ENCODE data around the gene DNAAF3.
A peak's percentile ranks its signal among the peaks of the same experiment; 100 is the strongest.

The DNAAF3 gene

GRCh38 chr19:55115446-55116065 lies 50.9 kb downstream of the DNAAF3 start:
- Histone ChIP-seq H4K91ac (ENCODE audit: low read length) (peak overlapping the region; percentile 53), H3K4me1 (ENCODE audit: control insufficient read depth, insufficient read depth, low read depth, low read length) (peaks cover 52% of the 10 kb centered on the region), H3K4me3 (ENCODE audit: insufficient read depth in 1 of 2, low read depth in 1 of 2, low read length in 2 of 2) (peak overlapping the region; percentile 73 to 99), H2BK5ac (ENCODE audit: low read depth, low read length, poor library complexity, severe bottlenecking) (no peak overlapping the region), H3K36me3 (ENCODE audit: control insufficient read depth in 1 of 2, insufficient read depth in 2 of 2, low read depth in 1 of 2, low read length in 2 of 2) (peaks cover 10 to 31% of the 10 kb centered on the region in 2 experiments), H3K27ac (ENCODE audit: low read length, poor library complexity, severe bottlenecking) (no peak overlapping the region), H3K18ac (ENCODE audit: low read depth in 1 of 2, low read length in 2 of 2) (no peak overlapping the region), H3K9me3 (ENCODE audit: control insufficient read depth, low read length) (no peaks in the 10 kb centered on the region), H2AFZ (ENCODE audit: low read depth, low read length) (no peak overlapping the region), H3K27me3 (ENCODE audit: control insufficient read depth in 1 of 2, insufficient read depth in 1 of 2, low read length in 2 of 2) (no peaks in the 10 kb centered on the region), H3K23ac (ENCODE audit: low read length in 2 of 2) (no peak overlapping the region), H3K79me1 (replicated peaks; ENCODE audit: low read length, poor library complexity, severe bottlenecking) (peaks cover 20% of the 10 kb centered on the region), H2BK120ac (ENCODE audit: low read depth, low read length) (no peak overlapping the region), H2BK12ac (ENCODE audit: low read length in 2 of 2) (no peak overlapping the region), H3K4me2 (ENCODE audit: low read length, poor library complexity, severe bottlenecking) (peak overlapping the region; percentile 90), H4K8ac (ENCODE audit: low read length) (no peak overlapping the region), H3K4ac (ENCODE audit: low read depth in 1 of 2, low read length in 2 of 2) (peak overlapping the region in 1 of 2 experiments; percentile 21), H3K9ac (ENCODE audit: low read length) (peak overlapping the region; percentile 100), H3K14ac (ENCODE audit: low read length in 2 of 2) (no peak overlapping the region), H2BK15ac (ENCODE audit: low read depth, poor library complexity, severe bottlenecking) (no peak overlapping the region), H2AK5ac (ENCODE audit: low read length, severe bottlenecking) (peak overlapping the region; percentile 27)
- peak; percentile 47 for DNase-seq
- 62% methylated on average over 7 of the region's 13 CpGs for WGBS

DNA sequence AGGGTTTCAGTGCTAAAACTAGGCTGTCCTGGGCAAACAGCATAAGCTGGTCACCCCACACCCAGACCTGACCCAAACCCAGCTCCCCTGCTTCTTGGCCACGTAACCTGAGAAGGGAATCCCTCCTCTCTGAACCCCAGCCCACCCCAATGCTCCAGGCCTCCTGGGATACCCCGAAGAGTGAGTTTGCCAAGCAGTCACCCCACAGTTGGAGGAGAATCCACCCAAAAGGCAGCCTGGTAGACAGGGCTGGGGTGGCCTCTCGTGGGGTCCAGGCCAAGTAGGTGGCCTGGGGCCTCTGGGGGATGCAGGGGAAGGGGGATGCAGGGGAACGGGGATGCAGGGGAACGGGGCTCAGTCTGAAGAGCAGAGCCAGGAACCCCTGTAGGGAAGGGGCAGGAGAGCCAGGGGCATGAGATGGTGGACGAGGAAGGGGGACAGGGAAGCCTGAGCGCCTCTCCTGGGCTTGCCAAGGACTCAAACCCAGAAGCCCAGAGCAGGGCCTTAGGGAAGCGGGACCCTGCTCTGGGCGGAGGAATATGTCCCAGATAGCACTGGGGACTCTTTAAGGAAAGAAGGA lies 51.8 kb downstream of the DNAAF3 start:
- Histone ChIP-seq H4K91ac (ENCODE audit: low read length) (no peak overlapping the region), H2AK5ac (ENCODE audit: low read length, severe bottlenecking) (peak overlapping the region; percentile 41), H4K8ac (ENCODE audit: low read length) (no peak overlapping the region), H3K4ac (ENCODE audit: low read depth in 1 of 2, low read length in 2 of 2) (no peak overlapping the region), H2BK5ac (ENCODE audit: low read depth, low read length, poor library complexity, severe bottlenecking) (no peak overlapping the region), H2BK12ac (ENCODE audit: low read length in 2 of 2) (no peak overlapping the region), H3K4me3 (ENCODE audit: insufficient read depth in 1 of 2, low read depth in 1 of 2, low read length in 2 of 2) (peak overlapping the region in 1 of 2 experiments; percentile 47), H3K36me3 (ENCODE audit: control insufficient read depth in 1 of 2, insufficient read depth in 2 of 2, low read depth in 1 of 2, low read length in 2 of 2) (peaks cover 18 to 40% of the 10 kb centered on the region in 2 experiments), H3K18ac (ENCODE audit: low read depth in 1 of 2, low read length in 2 of 2) (no peak overlapping the region), H3K23ac (ENCODE audit: low read length in 2 of 2) (no peak overlapping the region), H2AFZ (ENCODE audit: low read depth, low read length) (no peak overlapping the region), H2BK15ac (ENCODE audit: low read depth, poor library complexity, severe bottlenecking) (no peak overlapping the region), H3K9me3 (ENCODE audit: control insufficient read depth, low read length) (no peaks in the 10 kb centered on the region), H3K9ac (ENCODE audit: low read length) (peak overlapping the region; percentile 100), H3K27me3 (ENCODE audit: control insufficient read depth in 1 of 2, insufficient read depth in 1 of 2, low read length in 2 of 2) (no peaks in the 10 kb centered on the region), H3K79me1 (replicated peaks; ENCODE audit: low read length, poor library complexity, severe bottlenecking) (peaks cover 26% of the 10 kb centered on the region), H3K27ac (ENCODE audit: low read length, poor library complexity, severe bottlenecking) (no peak overlapping the region), H3K14ac (ENCODE audit: low read length in 2 of 2) (no peak overlapping the region), H3K4me2 (ENCODE audit: low read length, poor library complexity, severe bottlenecking) (no peak overlapping the region), H2BK120ac (ENCODE audit: low read depth, low read length) (no peak overlapping the region), H3K4me1 (ENCODE audit: control insufficient read depth, insufficient read depth, low read depth, low read length) (peaks cover 52% of the 10 kb centered on the region)
- no peak for DNase-seq
- WGBS = 94% methylated on average over 8 of the region's 9 CpGs

DNA sequence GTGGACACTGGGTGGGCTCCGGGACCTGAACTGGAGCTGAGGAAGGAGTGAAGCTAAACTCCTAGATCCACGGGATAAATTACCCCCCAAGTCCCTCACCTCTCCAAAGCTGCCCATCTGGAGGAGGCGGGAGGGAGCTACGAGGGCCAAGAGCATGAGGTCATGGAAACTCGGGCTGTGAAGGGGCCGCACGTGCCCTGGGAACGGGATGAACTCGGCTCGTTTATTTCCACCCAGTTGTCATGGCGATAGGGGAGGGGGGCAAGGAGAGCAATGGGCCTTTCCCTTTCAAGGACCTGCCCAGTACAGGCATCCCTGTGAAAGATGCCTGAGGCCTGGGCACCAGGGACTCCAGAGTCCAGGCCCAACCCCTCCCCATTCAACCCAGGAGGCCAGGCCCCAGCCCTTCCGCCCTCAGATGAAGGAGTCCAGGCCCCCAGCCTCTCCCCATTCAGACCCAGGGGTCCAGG lies 52.8 kb downstream of the DNAAF3 start:
- H3K9me3 ChIP-seq (ENCODE audit: control insufficient read depth, low read length) = no peaks in the 10 kb centered on the region
- WGBS = 11% methylated on average over 8 of the region's 12 CpGs
- H2AFZ ChIP-seq (ENCODE audit: low read depth, low read length) = no peak overlapping the region
- peak overlapping the region; percentile 100 for H3K9ac ChIP-seq (ENCODE audit: low read length)
- DNase-seq = peak; percentile 99
- no peak overlapping the region for H3K23ac ChIP-seq (ENCODE audit: low read length in 2 of 2)
- H2BK12ac ChIP-seq (ENCODE audit: low read length in 2 of 2) = peak overlapping the region in 1 of 2 experiments; percentile 24
- peak overlapping the region; percentile 50 for H2AK5ac ChIP-seq (ENCODE audit: low read length, severe bottlenecking)
- peak overlapping the region; percentile 30 for H2BK15ac ChIP-seq (ENCODE audit: low read depth, poor library complexity, severe bottlenecking)
- H2BK120ac ChIP-seq (ENCODE audit: low read depth, low read length) = no peak overlapping the region
- H4K91ac ChIP-seq (ENCODE audit: low read length) = no peak overlapping the region
- no peaks in the 10 kb centered on the region for H3K27me3 ChIP-seq (ENCODE audit: control insufficient read depth in 1 of 2, insufficient read depth in 1 of 2, low read length in 2 of 2)
- H4K8ac ChIP-seq (ENCODE audit: low read length) = no peak overlapping the region
- peak overlapping the region; percentile 26 for H2BK5ac ChIP-seq (ENCODE audit: low read depth, low read length, poor library complexity, severe bottlenecking)
- H3K18ac ChIP-seq (ENCODE audit: low read depth in 1 of 2, low read length in 2 of 2) = peak overlapping the region in 1 of 2 experiments; percentile 33
- H3K4me2 ChIP-seq (ENCODE audit: low read length, poor library complexity, severe bottlenecking) = peak overlapping the region; percentile 39
- H3K4me1 ChIP-seq (ENCODE audit: control insufficient read depth, insufficient read depth, low read depth, low read length) = peaks cover 49% of the 10 kb centered on the region
- peaks cover 27 to 51% of the 10 kb centered on the region in 2 experiments for H3K36me3 ChIP-seq (ENCODE audit: control insufficient read depth in 1 of 2, insufficient read depth in 2 of 2, low read depth in 1 of 2, low read length in 2 of 2)
- H3K14ac ChIP-seq (ENCODE audit: low read length in 2 of 2) = no peak overlapping the region
- peaks cover 34% of the 10 kb centered on the region for H3K79me1 ChIP-seq (replicated peaks; ENCODE audit: low read length, poor library complexity, severe bottlenecking)
- H3K27ac ChIP-seq (ENCODE audit: low read length, poor library complexity, severe bottlenecking) = peak overlapping the region; percentile 75
- H3K4ac ChIP-seq (ENCODE audit: low read depth in 1 of 2, low read length in 2 of 2) = no peak overlapping the region
- H3K4me3 ChIP-seq (ENCODE audit: insufficient read depth in 1 of 2, low read depth in 1 of 2, low read length in 2 of 2) = no peak overlapping the region

DNA sequence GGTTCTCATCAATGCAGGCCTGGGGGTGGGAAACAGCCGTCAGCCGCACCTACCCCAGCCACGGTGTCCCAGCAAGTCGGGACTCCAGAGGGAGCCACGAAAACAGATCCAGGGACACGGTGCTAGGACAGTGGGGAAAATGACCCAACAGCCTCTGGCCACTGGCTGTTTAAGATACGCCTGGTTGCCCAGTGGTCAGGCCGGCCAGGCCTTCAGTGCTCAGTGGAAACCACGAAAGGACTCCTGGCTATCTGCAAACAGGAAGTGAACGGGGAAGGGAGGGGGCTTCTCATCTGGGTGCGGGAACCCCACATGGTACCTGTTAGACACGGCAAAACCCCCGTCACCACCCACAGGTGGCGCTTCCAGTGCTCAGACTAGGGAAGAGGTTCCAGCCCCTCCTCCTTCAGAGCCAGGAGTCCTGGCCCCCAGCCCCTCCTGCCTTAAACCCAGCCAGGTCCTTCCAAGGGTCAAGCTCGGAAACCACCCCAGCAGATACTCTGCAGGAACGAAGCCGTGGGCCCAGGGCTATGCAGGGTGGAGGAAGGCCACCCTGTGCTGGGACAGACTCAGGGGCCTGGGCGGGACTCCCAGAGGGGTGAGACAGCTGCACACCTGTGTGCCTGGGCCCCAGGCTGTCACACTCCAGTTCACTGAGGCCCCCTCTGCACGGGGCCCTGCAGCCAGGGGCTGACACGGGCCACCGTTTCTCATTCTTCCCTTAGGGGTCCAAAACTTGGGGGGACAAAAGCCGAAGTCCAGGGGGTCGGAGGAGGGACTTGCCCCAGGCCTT lies 53.4 kb downstream of the DNAAF3 start:
- Histone ChIP-seq H3K27ac (ENCODE audit: low read length, poor library complexity, severe bottlenecking) (peak overlapping the region; percentile 75), H3K27me3 (ENCODE audit: control insufficient read depth in 1 of 2, insufficient read depth in 1 of 2, low read length in 2 of 2) (no peaks in the 10 kb centered on the region), H3K79me1 (replicated peaks; ENCODE audit: low read length, poor library complexity, severe bottlenecking) (peaks cover 36% of the 10 kb centered on the region), H4K91ac (ENCODE audit: low read length) (peak overlapping the region; percentile 2), H3K4ac (ENCODE audit: low read depth in 1 of 2, low read length in 2 of 2) (no peak overlapping the region), H2AFZ (ENCODE audit: low read depth, low read length) (no peak overlapping the region), H3K4me3 (ENCODE audit: insufficient read depth in 1 of 2, low read depth in 1 of 2, low read length in 2 of 2) (no peak overlapping the region), H4K8ac (ENCODE audit: low read length) (peak overlapping the region; percentile 27), H3K23ac (ENCODE audit: low read length in 2 of 2) (no peak overlapping the region), H2BK15ac (ENCODE audit: low read depth, poor library complexity, severe bottlenecking) (peak overlapping the region; percentile 13), H3K4me2 (ENCODE audit: low read length, poor library complexity, severe bottlenecking) (peak overlapping the region; percentile 39), H3K9ac (ENCODE audit: low read length) (peak overlapping the region; percentile 100), H2AK5ac (ENCODE audit: low read length, severe bottlenecking) (peak overlapping the region; percentile 50), H3K14ac (ENCODE audit: low read length in 2 of 2) (no peak overlapping the region), H3K4me1 (ENCODE audit: control insufficient read depth, insufficient read depth, low read depth, low read length) (peaks cover 46% of the 10 kb centered on the region), H2BK120ac (ENCODE audit: low read depth, low read length) (no peak overlapping the region), H2BK5ac (ENCODE audit: low read depth, low read length, poor library complexity, severe bottlenecking) (peak overlapping the region; percentile 46), H2BK12ac (ENCODE audit: low read length in 2 of 2) (peak overlapping the region in 1 of 2 experiments; percentile 29), H3K9me3 (ENCODE audit: control insufficient read depth, low read length) (no peaks in the 10 kb centered on the region), H3K18ac (ENCODE audit: low read depth in 1 of 2, low read length in 2 of 2) (peak overlapping the region in 1 of 2 experiments; percentile 33), H3K36me3 (ENCODE audit: control insufficient read depth in 1 of 2, insufficient read depth in 2 of 2, low read depth in 1 of 2, low read length in 2 of 2) (peaks cover 30 to 52% of the 10 kb centered on the region in 2 experiments)
- no peak for DNase-seq
- 82% methylated on average over 21 of the region's 23 CpGs for WGBS

Data from mesenchymal stem cell (in vitro differentiated cells and primary cell).